ENCODE results near the gene BARHL1.

DNA sequence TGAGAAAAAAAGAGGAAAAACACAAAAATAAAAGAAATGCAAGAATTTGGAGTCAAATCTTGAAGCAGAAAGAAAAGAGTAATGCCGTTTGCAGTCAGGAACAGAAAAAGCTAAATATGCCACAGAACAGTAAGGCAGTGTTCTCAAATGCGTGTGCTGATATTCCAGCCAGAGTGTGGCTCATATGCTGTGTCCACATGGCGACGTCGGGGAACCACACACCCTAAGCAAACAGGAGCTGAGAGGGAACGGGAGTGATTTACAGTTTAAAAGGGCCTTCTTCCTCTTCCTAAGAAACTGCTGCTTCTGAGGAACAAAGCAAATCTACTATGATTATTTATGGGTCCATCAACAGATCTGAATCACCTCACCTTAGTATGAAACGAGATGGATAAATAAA lies 44.7 kb downstream of the BARHL1 start:
- TF ChIP-seq, protein P1, sequence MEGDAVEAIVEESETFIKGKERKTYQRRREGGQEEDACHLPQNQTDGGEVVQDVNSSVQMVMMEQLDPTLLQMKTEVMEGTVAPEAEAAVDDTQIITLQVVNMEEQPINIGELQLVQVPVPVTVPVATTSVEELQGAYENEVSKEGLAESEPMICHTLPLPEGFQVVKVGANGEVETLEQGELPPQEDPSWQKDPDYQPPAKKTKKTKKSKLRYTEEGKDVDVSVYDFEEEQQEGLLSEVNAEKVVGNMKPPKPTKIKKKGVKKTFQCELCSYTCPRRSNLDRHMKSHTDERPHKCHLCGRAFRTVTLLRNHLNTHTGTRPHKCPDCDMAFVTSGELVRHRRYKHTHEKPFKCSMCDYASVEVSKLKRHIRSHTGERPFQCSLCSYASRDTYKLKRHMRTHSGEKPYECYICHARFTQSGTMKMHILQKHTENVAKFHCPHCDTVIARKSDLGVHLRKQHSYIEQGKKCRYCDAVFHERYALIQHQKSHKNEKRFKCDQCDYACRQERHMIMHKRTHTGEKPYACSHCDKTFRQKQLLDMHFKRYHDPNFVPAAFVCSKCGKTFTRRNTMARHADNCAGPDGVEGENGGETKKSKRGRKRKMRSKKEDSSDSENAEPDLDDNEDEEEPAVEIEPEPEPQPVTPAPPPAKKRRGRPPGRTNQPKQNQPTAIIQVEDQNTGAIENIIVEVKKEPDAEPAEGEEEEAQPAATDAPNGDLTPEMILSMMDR (IDR thresholded peaks at IDR 0.05) = no peak
- no peak for TF ChIP-seq POLR2A (IDR thresholded peaks at IDR 0.05)

Data from Peyer's patch (tissue), 4 donors.